ENCODE results near the gene ADAMTS13. TPM values are rescaled to one million over a fixed set of nuclear protein-coding genes. Genes with fewer than 3 reads are reported as not detected.

The ADAMTS13 gene
- total RNA-seq, 1 donor from 2014 or later = 2.0 TPM

GRCh38 chr9:133383438-133383837 lies 38.7 kb upstream of the ADAMTS13 start:
- no peak for DNase-seq (ENCODE audit: low read depth)
- Histone ChIP-seq H3K27me3 (ENCODE audit: control insufficient read depth, insufficient read depth, low read length) (no peaks in the 10 kb centered on the region), H3K4me3 (ENCODE audit: low read depth, low read length) (no peak overlapping the region), H3K36me3 (ENCODE audit: control insufficient read depth, insufficient read depth, low read length) (no peaks in the 10 kb centered on the region)
- no peak for TF ChIP-seq CTCF (IDR thresholded peaks at IDR 0.05; ENCODE audit: insufficient read depth, low read length, poor library complexity, severe bottlenecking)

GRCh38 chr9:133384736-133385321 lies 37.3 kb upstream of the ADAMTS13 start:
- Histone ChIP-seq H3K36me3 (ENCODE audit: control insufficient read depth, insufficient read depth, low read length) (no peaks in the 10 kb centered on the region), H3K4me3 (ENCODE audit: low read depth, low read length) (no peak overlapping the region), H3K27me3 (ENCODE audit: control insufficient read depth, insufficient read depth, low read length) (no peaks in the 10 kb centered on the region)
- DNase-seq (ENCODE audit: low read depth) = no peak
- TF ChIP-seq CTCF (IDR thresholded peaks at IDR 0.05; ENCODE audit: insufficient read depth, low read length, poor library complexity, severe bottlenecking) = no peak

GRCh38 chr9:133385452-133385851 lies 36.7 kb upstream of the ADAMTS13 start:
- TF ChIP-seq CTCF (IDR thresholded peaks at IDR 0.05; ENCODE audit: insufficient read depth, low read length, poor library complexity, severe bottlenecking) = no peak
- H3K36me3 ChIP-seq (ENCODE audit: control insufficient read depth, insufficient read depth, low read length) = no peaks in the 10 kb centered on the region

DNA sequence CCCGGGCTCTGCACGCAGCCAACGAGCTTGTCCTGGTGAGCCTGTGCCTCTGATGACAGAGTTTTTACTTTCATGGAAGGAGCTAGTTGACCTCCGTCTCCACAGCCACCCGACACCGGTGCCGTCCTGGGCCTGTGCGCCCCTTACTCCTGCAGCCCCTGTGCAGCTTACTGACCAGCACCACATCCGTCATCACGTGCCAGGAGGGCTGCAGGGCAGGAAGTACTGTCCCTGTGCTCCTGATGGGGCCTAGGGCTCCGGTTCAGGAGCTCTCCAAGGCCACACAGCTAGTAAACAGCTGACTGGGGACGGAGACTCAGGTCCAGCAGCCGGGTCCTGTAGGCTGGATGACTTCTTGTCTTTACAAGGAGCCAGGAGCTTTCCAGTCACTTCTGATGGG lies 35.8 kb upstream of the ADAMTS13 start:
- peaks cover 4% of the 10 kb centered on the region for H3K27me3 ChIP-seq (ENCODE audit: control insufficient read depth, insufficient read depth, low read length)
- no peak overlapping the region for H3K4me3 ChIP-seq (ENCODE audit: low read depth, low read length)
- TF ChIP-seq CTCF (IDR thresholded peaks at IDR 0.05; ENCODE audit: insufficient read depth, low read length, poor library complexity, severe bottlenecking) = no peak
- H3K36me3 ChIP-seq (ENCODE audit: control insufficient read depth, insufficient read depth, low read length) = no peaks in the 10 kb centered on the region
- DNase-seq (ENCODE audit: low read depth) = no peak

More at GRCh38 chr9:133385452-133385851, 36.7 kb upstream of the ADAMTS13 start:
- no peak for DNase-seq (ENCODE audit: low read depth)
- peaks cover under 1% of the 10 kb centered on the region for H3K27me3 ChIP-seq (ENCODE audit: control insufficient read depth, insufficient read depth, low read length)
- H3K4me3 ChIP-seq (ENCODE audit: low read depth, low read length) = no peak overlapping the region

GRCh38 chr9:133387680-133388079 lies 34.5 kb upstream of the ADAMTS13 start:
- H3K4me3 ChIP-seq (ENCODE audit: low read depth, low read length) = no peak overlapping the region
- H3K36me3 ChIP-seq (ENCODE audit: control insufficient read depth, insufficient read depth, low read length) = no peaks in the 10 kb centered on the region
- DNase-seq (ENCODE audit: low read depth) = no peak
- TF ChIP-seq CTCF (IDR thresholded peaks at IDR 0.05; ENCODE audit: insufficient read depth, low read length, poor library complexity, severe bottlenecking) = no peak
- H3K27me3 ChIP-seq (ENCODE audit: control insufficient read depth, insufficient read depth, low read length) = peaks cover 4% of the 10 kb centered on the region

GRCh38 chr9:133389025-133389557 lies 33.1 kb upstream of the ADAMTS13 start:
- no peak for TF ChIP-seq CTCF (IDR thresholded peaks at IDR 0.05; ENCODE audit: insufficient read depth, low read length, poor library complexity, severe bottlenecking)
- Histone ChIP-seq H3K27me3 (ENCODE audit: control insufficient read depth, insufficient read depth, low read length) (peaks cover 12% of the 10 kb centered on the region), H3K4me3 (ENCODE audit: low read depth, low read length) (no peak overlapping the region), H3K36me3 (ENCODE audit: control insufficient read depth, insufficient read depth, low read length) (no peaks in the 10 kb centered on the region)
- no peak for DNase-seq (ENCODE audit: low read depth)
